GM04503 (cell line): ENCODE measurements around the gene PSME2.

ENCODE experiments used
- DNase-seq: peaks from one replicate; pipeline ENCODE4 v3.0.0-alpha.2; 2012; ENCODE audit warnings: low read depth

Gene PSME2

DNA sequence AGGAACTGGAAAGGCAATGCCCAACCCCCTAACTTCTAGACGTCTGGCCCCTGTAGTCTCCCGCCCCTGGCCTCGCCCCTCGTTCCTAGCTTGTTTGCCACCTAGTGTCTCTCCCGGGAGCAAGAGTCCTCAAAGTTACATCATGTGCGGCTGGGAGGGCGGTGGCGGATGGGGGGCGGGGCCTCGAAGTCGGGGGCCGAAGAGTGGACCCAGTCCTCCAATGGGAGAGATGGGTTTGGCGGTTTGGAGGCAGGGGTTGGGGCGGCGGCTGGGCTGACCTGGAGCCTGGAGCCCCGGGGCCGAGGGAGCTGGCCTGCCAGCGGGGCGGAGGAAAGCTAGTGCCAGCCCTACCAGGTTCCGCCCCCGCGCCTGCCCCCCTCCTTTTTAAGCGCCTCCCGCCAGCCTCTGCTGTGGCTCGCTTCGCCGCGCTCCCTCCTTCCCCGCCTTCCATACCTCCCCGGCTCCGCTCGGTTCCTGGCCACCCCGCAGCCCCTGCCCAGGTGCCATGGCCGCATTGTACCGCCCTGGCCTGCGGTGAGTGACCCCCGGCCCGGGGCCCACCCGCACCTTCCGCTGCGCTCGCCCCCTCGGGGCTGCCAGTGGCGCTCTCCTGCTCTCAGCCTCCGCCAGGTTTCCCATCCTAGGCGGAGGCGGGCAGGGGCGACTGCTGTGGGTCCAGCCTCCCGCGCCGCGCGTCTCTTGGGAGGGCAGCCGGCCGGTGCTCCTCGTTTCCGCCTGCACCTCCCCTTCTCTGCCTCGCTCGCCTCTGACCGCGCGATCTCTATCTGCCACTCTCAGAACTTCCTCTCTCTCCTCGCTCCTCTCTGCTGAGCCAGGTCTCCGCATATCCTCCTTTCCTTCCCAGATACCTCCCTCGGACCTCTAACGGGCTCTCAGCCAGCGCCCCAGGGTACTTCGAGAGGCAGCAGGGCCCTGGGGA lies 52.2 kb downstream of the PSME2 start, which contains the start of gene PCK2:
TSS of gene PCK2 (plus strand) at position 411 of the 940 bp plus-strand sequence. CDS start at position 506, 95 bp downstream.
- peak; percentile 70 for DNase-seq
